HG02763 (cell line): Measurements from ENCODE around the gene FNDC1.

Source experiments
- ATAC-seq: cut with Tn5 transposase; IDR thresholded peaks from one replicate; pipeline ENCODE4 v1.9.1; 2021; ENCODE audit warnings: mild to moderate bottlenecking, moderate library complexity; ENCODE audit not compliant: unreplicated experiment

The FNDC1 gene

DNA sequence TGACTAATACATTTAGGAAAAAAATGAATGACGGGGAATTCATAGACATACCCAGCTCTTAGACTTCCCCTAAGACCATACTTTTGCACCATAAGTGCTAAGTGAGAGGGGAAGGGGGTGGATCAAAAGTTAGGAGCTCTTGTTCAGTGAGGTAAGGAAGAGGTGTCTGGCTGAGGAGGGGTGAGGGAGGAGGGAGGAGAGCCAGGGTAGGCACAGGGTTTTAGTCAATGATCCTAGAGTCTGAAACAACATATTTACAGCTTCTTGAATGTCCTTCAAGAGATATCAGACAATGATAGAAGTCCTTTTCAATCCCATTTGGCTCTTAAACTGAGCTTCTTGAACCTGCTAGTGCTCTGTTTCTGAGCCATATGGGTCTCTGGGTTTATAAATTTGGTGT, 135.4 kb downstream of the FNDC1 start:
- ATAC-seq: no peak

DNA sequence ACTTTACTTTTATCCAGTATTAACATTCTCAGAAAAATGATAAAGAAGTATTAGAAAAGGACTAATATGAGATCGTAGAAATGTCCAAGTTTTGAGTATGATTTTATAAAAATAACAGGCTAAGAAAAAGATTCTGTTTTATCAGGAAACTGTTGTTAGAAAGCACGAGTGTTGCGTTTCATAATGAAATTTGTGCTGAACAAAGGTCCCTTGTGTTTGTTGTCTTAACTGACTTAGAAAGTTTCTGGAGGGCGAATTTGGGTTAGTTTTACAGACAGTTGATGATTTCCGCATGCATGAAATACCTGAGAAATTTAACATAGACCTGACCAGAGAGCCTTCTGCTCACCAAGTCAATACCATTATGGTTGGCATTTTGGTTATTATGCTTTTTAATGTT, 136.0 kb downstream of the FNDC1 start:
- no peak for ATAC-seq

DNA sequence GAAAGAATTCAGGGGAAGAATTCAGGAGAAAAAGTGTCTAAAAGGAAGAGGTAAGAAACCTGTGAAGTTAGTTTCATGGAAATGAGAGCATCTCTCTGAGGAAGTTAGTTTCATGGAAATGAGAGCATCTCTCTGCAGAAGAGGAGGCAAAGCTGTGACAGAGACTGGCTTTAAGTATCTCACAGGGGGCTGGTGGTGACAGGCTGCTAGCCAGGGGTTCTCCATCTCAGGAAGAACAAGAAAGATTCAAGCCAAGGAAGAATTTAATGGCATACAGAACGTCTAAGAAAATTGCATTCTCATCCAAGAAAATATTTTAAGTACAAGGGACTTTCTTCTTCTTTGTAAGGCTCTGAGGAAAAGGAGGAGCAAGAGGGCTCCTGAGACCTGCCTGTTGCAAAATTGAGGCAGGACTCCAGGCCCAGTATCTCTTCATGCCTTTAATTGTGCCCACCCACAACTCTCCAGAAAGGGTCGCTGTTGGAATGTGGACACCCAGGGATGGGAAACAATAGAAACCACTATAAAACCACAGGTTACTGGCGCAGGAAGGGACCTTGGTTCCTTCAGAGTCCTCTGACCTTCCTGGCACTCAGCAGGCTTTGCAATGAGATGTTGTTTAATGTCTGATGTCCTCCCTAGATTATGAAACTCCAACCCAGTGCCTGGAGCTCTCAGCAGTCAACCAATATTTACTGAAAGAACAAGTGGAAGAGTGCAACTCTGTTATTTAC, 136.8 kb downstream of the FNDC1 start:
- no peak for ATAC-seq

DNA sequence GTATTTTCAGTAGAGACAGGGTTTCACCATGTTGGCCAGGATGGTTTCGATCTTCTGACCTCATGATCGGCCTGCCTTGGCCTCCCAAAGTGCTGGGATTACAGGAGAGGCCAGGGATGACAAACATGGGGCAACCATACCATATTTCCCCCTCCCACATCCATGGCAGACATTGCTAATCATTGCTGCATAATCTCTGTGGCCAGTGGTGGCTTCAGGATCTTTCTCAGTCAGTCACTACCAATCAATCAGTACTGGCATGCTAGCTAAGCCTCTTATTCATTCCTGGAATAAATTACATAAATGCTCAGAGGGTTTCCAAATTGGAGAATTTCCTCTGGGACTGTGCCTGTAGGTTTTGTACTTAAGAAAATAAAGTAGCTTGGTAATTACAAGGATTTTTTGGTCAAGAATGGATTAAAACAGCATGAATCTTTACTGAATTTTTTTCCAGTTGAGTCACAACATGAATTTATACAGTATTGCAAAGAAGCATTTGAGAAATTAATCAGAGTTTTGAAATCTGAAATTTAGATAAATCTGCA, 138.1 kb downstream of the FNDC1 start:
- no peak for ATAC-seq

DNA sequence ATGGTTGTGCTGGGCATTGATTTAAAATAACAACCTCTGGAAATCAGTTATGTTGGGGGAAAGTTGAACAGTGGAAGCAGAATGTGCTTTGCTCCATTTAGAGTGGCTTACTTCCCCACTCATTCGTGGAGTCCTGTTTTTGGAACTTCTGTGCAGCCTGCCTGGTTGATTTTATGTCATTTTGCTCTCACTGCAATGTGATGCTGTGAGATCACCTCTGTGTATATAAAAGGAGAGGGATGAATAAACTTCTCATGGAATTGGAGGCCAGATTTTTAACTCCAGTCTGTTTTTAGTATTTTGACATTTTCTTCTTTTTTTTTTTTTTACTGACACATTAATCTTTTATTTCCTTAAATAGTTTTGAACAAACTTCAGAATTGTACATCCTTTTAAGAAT, 139.0 kb downstream of the FNDC1 start:
- ATAC-seq: no peak

DNA sequence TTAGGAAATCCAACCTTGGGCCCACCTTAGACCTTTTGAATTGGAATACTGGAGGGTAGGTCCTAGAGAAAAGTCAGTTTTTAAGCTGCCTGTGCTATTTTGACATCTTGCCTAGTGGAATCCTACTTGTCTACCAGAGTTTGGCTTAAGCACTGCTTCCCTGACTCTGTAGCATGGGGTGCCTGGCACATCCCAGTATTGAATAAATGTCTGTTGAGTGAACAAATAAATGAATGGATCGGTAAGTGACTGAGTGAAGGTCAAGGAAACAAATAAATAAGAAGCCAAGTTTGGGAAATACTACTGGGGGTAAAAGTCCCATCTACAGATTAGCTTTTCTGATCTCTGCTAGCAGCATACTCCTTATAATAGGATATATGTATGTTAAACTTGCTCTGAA, 140.5 kb downstream of the FNDC1 start:
- ATAC-seq: no peak

DNA sequence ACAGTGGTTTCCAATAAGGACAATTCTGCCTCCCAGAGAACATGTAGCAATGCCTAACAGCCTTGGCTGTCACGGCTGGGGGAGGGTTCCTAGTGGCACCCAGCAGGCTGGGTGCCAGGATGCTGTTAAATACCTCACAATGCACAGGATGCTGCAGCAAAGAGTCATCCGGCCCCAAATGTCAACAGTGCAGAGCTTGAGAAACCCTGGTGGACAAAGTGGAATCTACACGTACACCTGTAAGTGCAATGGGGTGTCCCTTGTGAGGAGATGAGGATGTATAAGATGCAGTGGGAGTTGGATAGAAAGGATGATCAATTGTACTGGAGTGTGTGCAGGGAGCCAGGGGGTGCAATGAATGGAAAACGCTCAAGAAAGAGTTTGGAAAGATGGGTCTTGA, 142.4 kb downstream of the FNDC1 start:
- ATAC-seq: no peak

DNA sequence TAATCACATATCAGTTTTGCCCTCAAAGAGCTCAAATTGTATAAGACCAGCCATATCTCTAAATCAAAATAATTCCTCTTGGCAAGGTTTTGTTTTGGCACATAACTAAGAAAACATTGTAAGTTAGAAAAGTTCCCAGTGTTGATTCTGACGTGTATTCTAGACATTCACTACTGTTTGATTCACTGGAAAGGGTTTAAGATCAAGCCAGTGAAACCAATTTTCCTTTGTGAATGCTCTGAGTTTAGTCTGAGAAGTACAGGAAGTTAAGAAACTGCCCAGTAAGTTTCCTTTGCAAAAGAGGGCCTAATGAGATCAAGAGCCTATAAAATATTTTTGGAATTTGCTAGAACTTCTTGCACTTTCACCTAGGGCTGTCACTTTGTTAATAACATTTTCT, 143.0 kb downstream of the FNDC1 start:
- no peak for ATAC-seq

DNA sequence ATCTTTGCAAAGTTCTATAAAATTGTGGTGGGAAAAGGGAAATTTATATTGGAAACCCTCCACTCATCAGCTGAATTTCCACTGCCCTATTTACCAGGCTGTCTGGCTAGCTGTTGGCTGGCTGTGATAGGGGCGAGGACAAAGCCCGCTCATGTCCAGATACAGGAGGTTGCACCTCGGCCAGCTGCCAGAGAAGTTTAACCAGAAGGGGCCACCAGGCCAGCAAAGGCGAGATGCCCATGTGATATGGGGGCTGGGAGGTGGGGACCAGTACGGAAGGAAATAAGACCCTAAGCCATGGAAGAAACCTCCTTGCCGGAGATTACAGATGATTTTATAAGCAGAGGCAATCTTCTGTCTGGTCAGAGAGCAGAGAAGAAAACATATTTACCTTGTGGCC, 143.8 kb downstream of the FNDC1 start:
- ATAC-seq: no peak

DNA sequence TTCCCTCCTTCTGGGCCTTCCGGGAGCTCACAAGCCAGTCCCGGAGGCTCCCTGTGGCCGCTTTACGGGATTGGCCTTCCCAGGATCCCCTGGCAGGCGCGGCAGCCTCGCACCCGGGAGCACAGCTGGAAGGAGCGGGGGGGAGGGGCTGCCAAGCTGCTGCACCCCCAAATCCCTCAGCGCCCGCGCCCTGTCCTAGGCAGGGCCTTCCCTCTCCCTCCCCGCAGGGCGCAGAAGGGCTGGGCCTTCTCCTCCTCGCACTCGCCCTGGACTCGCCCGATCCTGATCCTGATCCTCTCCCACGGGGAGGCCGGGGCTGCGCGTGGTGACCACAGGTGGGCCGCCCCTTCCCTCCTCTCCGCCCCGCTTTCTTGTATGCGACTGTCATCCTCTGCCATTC, 146.4 kb downstream of the FNDC1 start:
- no peak for ATAC-seq

DNA sequence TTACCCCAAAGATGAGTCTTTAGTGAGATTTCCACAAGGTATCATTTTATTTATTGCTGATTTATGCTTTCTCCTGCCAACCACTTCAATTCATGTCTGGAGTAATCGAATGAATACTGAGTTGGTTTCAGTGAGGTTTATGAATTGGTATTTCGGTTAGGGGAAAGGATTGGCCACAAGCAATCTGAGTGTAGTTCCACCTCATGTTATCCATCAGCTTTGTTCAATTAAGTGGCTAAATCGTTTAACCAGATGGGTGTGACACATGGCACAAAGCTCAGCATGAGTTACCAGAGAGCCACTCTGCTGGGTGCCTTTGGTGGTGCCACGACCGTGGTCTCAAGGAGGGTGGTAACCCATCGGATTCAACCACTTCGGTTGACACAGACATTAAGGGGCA, 148.2 kb downstream of the FNDC1 start:
- no peak for ATAC-seq

DNA sequence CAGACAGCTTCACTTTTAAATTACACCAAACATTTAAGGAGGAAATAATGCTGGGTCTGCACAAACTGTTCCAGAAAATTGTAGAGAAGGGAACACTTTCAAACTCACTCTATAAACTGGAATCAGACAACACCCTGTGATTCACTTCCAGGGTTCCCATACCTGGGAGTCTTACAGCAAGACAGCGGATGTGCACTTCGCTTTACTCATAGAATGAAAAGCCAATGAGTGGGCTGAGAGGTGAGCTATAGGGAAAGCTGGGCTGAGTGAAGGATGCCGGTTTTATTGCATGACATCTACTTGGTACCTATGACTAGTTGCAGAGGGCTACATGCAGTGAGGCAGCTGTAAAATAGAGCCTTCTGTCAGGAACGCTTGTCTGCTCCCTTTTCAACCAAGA, 152.1 kb downstream of the FNDC1 start:
- no peak for ATAC-seq
